ENCODE data around the gene PTPRA. TPM values are rescaled to one million over a fixed set of nuclear protein-coding genes. Genes with fewer than 3 reads are reported as not detected.

PTPRA gene
- total RNA-seq, 1 experiment from 2014 or later, result 45.2 TPM

DNA sequence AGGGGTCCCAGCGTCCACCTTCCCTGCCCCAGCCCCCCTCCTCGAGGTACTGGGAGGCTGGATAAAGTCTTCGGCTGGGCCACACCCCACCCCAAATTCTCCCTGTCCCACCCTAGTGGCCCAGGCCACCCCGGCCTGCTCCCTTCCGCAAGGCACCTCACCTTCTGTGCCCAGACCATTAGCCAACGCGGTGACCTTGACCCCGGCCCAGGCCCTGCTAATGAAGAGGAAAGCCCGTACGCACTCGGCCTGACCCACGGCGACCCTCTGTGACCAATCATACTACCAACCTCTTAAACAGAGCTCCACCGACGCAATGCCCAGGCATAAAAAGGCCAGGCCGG, 198.0 kb downstream of the PTPRA start:
- no peaks in the 10 kb centered on the region for H3K4me1 ChIP-seq (ENCODE audit: insufficient read depth, low read length)
- no peaks in the 10 kb centered on the region for H4K20me1 ChIP-seq (ENCODE audit: control insufficient read depth, insufficient read depth, insufficient read length)
- H3K4me2 ChIP-seq (ENCODE audit: insufficient read depth, insufficient read length, low read length), result peak overlapping the region; percentile 6
- H3K27ac ChIP-seq (ENCODE audit: insufficient read length, low read depth, low read length), result no peak overlapping the region
- Mint-ChIP-seq H3K4me3 (peak overlapping the region in 1 of 2 experiments; percentile 51; a peak in 2 of 5 replicates), H3K9me3 (peaks cover 7 to 12% of the 10 kb centered on the region in 2 experiments), H3K4me1 (peaks cover 6% of the 10 kb centered on the region in 2 experiments), H3K27ac (no peak overlapping the region), H3K27me3 (ENCODE audit: low read depth) (peaks cover 54% of the 10 kb centered on the region), H3K36me3 (ENCODE audit: insufficient read depth in 1 of 3, low read depth in 3 of 3) (no peaks in the 10 kb centered on the region; a peak in 2 of 7 replicates)
- peaks cover 10% of the 10 kb centered on the region for H3K9me3 ChIP-seq (ENCODE audit: control insufficient read depth, low read depth, low read length)
- TF ChIP-seq CTCF (conservative IDR thresholded peaks at IDR 0.05), result no peak
- no peak overlapping the region for H3K14ac ChIP-seq (ENCODE audit: insufficient read depth, low read length)
- WGBS (ENCODE audit: extremely low coverage, insufficient read length, low lambda C conversion rate), result no CpG with 5 or more reads among the region's 16 CpGs
- H2BK12ac ChIP-seq (ENCODE audit: insufficient read length, low read depth, low read length), result no peak overlapping the region
- H4K91ac ChIP-seq (ENCODE audit: insufficient read length, low read depth, low read length), result no peak overlapping the region
- H3K56ac ChIP-seq (ENCODE audit: insufficient read length, low read depth, low read length), result no peak overlapping the region
- H3K23ac ChIP-seq (ENCODE audit: insufficient read length, low read depth, low read length), result no peak overlapping the region
- H3K79me2 ChIP-seq (ENCODE audit: insufficient read depth, low read length), result no peaks in the 10 kb centered on the region
- H4K8ac ChIP-seq (replicated peaks; ENCODE audit: insufficient read length, low read depth, low read length), result no peak overlapping the region
- no peaks in the 10 kb centered on the region for H3K23me2 ChIP-seq (ENCODE audit: insufficient read length, low read depth, low read length, poor library complexity, severe bottlenecking)
- H3K27me3 ChIP-seq (ENCODE audit: insufficient read depth, low read length), result peaks cover 9% of the 10 kb centered on the region; the same call in 1 of the 2 replicates
- H2BK15ac ChIP-seq (ENCODE audit: low read depth, low read length), result no peak overlapping the region
- no peak overlapping the region for H3K9ac ChIP-seq (ENCODE audit: extremely low read depth, insufficient read length, low read length)
- H4K5ac ChIP-seq (ENCODE audit: insufficient read length, low read depth, low read length), result no peak overlapping the region
- H3K4ac ChIP-seq (ENCODE audit: low read depth, low read length), result no peak overlapping the region
- H2AFZ ChIP-seq (ENCODE audit: low read length), result no peak overlapping the region
- no peaks in the 10 kb centered on the region for H3K79me1 ChIP-seq (ENCODE audit: insufficient read depth, low read depth, low read length, poor library complexity, severe bottlenecking)
- no peak overlapping the region for H2BK20ac ChIP-seq (ENCODE audit: low read depth, low read length, poor library complexity, severe bottlenecking)
- no peak overlapping the region for H2AK5ac ChIP-seq (ENCODE audit: insufficient read length, low read length)
- DNase-seq, result no peak
- no peak overlapping the region for H2BK5ac ChIP-seq (ENCODE audit: insufficient read length, low read length)
- H2BK120ac ChIP-seq (ENCODE audit: low read depth, low read length, poor library complexity, severe bottlenecking), result no peak overlapping the region
- no peak overlapping the region for H3T11ph ChIP-seq (ENCODE audit: low read length)
- no peak overlapping the region for H3K18ac ChIP-seq (ENCODE audit: insufficient read length, low read depth, low read length)
